Measurements from ENCODE around the gene MIAT. TPM values are rescaled to one million over a fixed set of nuclear protein-coding genes. Genes with fewer than 3 reads are reported as not detected.
A peak's percentile ranks its signal among the peaks of the same experiment; 100 is the strongest.

The MIAT gene
- total RNA-seq, 1 donor from 2014 or later = 0.53 TPM

- DNase-seq (ENCODE audit: low read depth) (no peak), FAIRE-seq (no peak)
- Histone ChIP-seq H3K36me3 (ENCODE audit: control insufficient read depth, insufficient read depth, low read length) (no peaks in the 10 kb centered on the region), H3K27me3 (ENCODE audit: control insufficient read depth, insufficient read depth, low read length) (peaks cover 2% of the 10 kb centered on the region), H3K4me3 (ENCODE audit: low read depth, low read length) (no peak overlapping the region)
- TF ChIP-seq CTCF (IDR thresholded peaks at IDR 0.05; ENCODE audit: insufficient read depth, low read length, severe bottlenecking) = no peak
Observed at GRCh38 chr22:26663374-26663923, 6.1 kb downstream of the MIAT start.

GRCh38 chr22:26665813-26666231 is 8.4 kb downstream of the MIAT start:
- no peaks in the 10 kb centered on the region for H3K36me3 ChIP-seq (ENCODE audit: control insufficient read depth, insufficient read depth, low read length)
- TF ChIP-seq CTCF (IDR thresholded peaks at IDR 0.05; ENCODE audit: insufficient read depth, low read length, severe bottlenecking) = no peak
- H3K27me3 ChIP-seq (ENCODE audit: control insufficient read depth, insufficient read depth, low read length) = no peaks in the 10 kb centered on the region
- H3K4me3 ChIP-seq (ENCODE audit: low read depth, low read length) = no peak overlapping the region
- no peak for FAIRE-seq
- DNase-seq (ENCODE audit: low read depth) = no peak

GRCh38 chr22:26667140-26667539 is 9.8 kb downstream of the MIAT start:
- no peaks in the 10 kb centered on the region for H3K36me3 ChIP-seq (ENCODE audit: control insufficient read depth, insufficient read depth, low read length)
- DNase-seq (ENCODE audit: low read depth) (peak; percentile 29), FAIRE-seq (peak; percentile 75)
- H3K27me3 ChIP-seq (ENCODE audit: control insufficient read depth, insufficient read depth, low read length) = no peaks in the 10 kb centered on the region
- TF ChIP-seq CTCF (IDR thresholded peaks at IDR 0.05; ENCODE audit: insufficient read depth, low read length, severe bottlenecking) = no peak
- no peak overlapping the region for H3K4me3 ChIP-seq (ENCODE audit: low read depth, low read length)

- Histone ChIP-seq H3K27me3 (ENCODE audit: control insufficient read depth, insufficient read depth, low read length) (no peaks in the 10 kb centered on the region), H3K4me3 (ENCODE audit: low read depth, low read length) (no peak overlapping the region), H3K36me3 (ENCODE audit: control insufficient read depth, insufficient read depth, low read length) (no peaks in the 10 kb centered on the region)
- no peak for FAIRE-seq
- TF ChIP-seq CTCF (IDR thresholded peaks at IDR 0.05; ENCODE audit: insufficient read depth, low read length, severe bottlenecking) = peak; percentile 65
- DNase-seq (ENCODE audit: low read depth) = peak; percentile 53
Observed at GRCh38 chr22:26669060-26669481, 11.7 kb downstream of the MIAT start.

- FAIRE-seq (no peak), DNase-seq (ENCODE audit: low read depth) (no peak)
- Histone ChIP-seq H3K36me3 (ENCODE audit: control insufficient read depth, insufficient read depth, low read length) (no peaks in the 10 kb centered on the region), H3K4me3 (ENCODE audit: low read depth, low read length) (no peak overlapping the region), H3K27me3 (ENCODE audit: control insufficient read depth, insufficient read depth, low read length) (no peaks in the 10 kb centered on the region)
- TF ChIP-seq CTCF (IDR thresholded peaks at IDR 0.05; ENCODE audit: insufficient read depth, low read length, severe bottlenecking) = no peak
Observed at GRCh38 chr22:26670459-26670858, 13.1 kb downstream of the MIAT start.

Data from bronchial epithelial cell (primary cell).